T-helper 17 cell (primary cell): ENCODE measurements around the gene PTPRU. TPM values are rescaled to one million over a fixed set of nuclear protein-coding genes. Genes with fewer than 3 reads are reported as not detected.

ENCODE experiments used
- ATAC-seq: fragments of 150-1000 bp; cut with Tn5 transposase; 2 replicates; pipeline ENCODE4 v1.10.0; 2021; ENCODE audit warnings: mild to moderate bottlenecking, moderate library complexity
- DNase-seq, 3 donors: peaks; one replicate each; pipeline versions ENCODE4 v3.0.0 to v3.0.0-alpha.2; 2020 to 2021
- H3K9me3 ChIP-seq: one replicate; pipeline ENCODE4 v1.7.0; 2013; ENCODE audit warnings: low read length, mild to moderate bottlenecking; ENCODE audit not compliant: control insufficient read depth, poor library complexity, severe bottlenecking
- H3K27ac Mint-ChIP-seq: one replicate; pipeline ENCODE4 v1.8.0; 2022; ENCODE audit warnings: mild to moderate bottlenecking, moderate library complexity, mixed read lengths
- H3K27me3 Mint-ChIP-seq: one replicate; pipeline ENCODE4 v1.8.0; 2022; ENCODE audit warnings: mixed read lengths
- H3K36me3 Mint-ChIP-seq: one replicate; pipeline ENCODE4 v1.8.0; 2022; ENCODE audit warnings: low read depth, mixed read lengths
- H3K4me1 Mint-ChIP-seq: one replicate; pipeline ENCODE4 v1.8.0; 2022; ENCODE audit warnings: mild to moderate bottlenecking, mixed read lengths
- H3K4me3 Mint-ChIP-seq: one replicate; pipeline ENCODE4 v1.8.0; 2022; ENCODE audit warnings: mild to moderate bottlenecking, moderate library complexity, mixed read lengths
- total RNA-seq, 4 donors: library from RNA in 2 of 4; stranded (reverse) in 2 of 4; gene quantifications; one replicate each; pipeline ENCODE4 v1.2.3 and lab custom pipeline; 2022 to 2026

The PTPRU gene
- total RNA-seq, 2 donors from 2014 or later, result not detected

- H3K36me3 Mint-ChIP-seq, result no peaks in the 10 kb centered on the region
- ATAC-seq, result no peak
- peaks cover 17% of the 10 kb centered on the region for H3K27me3 Mint-ChIP-seq
- no peak for DNase-seq
- no peak overlapping the region for H3K4me3 Mint-ChIP-seq
- H3K4me1 Mint-ChIP-seq, result peaks cover 5% of the 10 kb centered on the region
- H3K9me3 ChIP-seq, result no peaks in the 10 kb centered on the region
- peak overlapping the region; percentile 21 for H3K27ac Mint-ChIP-seq
These were observed 81.0 kb downstream of the PTPRU start for GRCh38 chr1:29317063-29317915.

- DNase-seq (no peak), ATAC-seq (no peak)
- Mint-ChIP-seq H3K4me3 (no peak overlapping the region), H3K27me3 (peaks cover 24% of the 10 kb centered on the region), H3K27ac (no peak overlapping the region), H3K4me1 (peaks cover 8% of the 10 kb centered on the region), H3K36me3 (no peaks in the 10 kb centered on the region)
- H3K9me3 ChIP-seq, result no peaks in the 10 kb centered on the region
These were observed 81.7 kb downstream of the PTPRU start for GRCh38 chr1:29317916-29318530.

- no peaks in the 10 kb centered on the region for H3K9me3 ChIP-seq
- Mint-ChIP-seq H3K4me1 (peaks cover 7% of the 10 kb centered on the region), H3K4me3 (no peak overlapping the region), H3K27ac (no peak overlapping the region), H3K27me3 (peaks cover 24% of the 10 kb centered on the region), H3K36me3 (no peaks in the 10 kb centered on the region)
- ATAC-seq (no peak), DNase-seq (no peak)
These were observed 82.4 kb downstream of the PTPRU start for GRCh38 chr1:29318724-29319123.

- H3K4me1 Mint-ChIP-seq, result peaks cover 8% of the 10 kb centered on the region
- no peak for DNase-seq
- no peaks in the 10 kb centered on the region for H3K9me3 ChIP-seq
- no peak overlapping the region for H3K27ac Mint-ChIP-seq
- H3K27me3 Mint-ChIP-seq, result peaks cover 24% of the 10 kb centered on the region
- no peaks in the 10 kb centered on the region for H3K36me3 Mint-ChIP-seq
- no peak for ATAC-seq
- no peak overlapping the region for H3K4me3 Mint-ChIP-seq
These were observed 83.2 kb downstream of the PTPRU start for GRCh38 chr1:29319300-29320110.

GRCh38 chr1:29320156-29320940, 84.0 kb downstream of the PTPRU start:
- no peak for DNase-seq

GRCh38 chr1:29321176-29321575, 84.9 kb downstream of the PTPRU start:
- ATAC-seq, result no peak
- Mint-ChIP-seq H3K36me3 (no peaks in the 10 kb centered on the region), H3K4me1 (peaks cover 11% of the 10 kb centered on the region), H3K4me3 (no peak overlapping the region), H3K27ac (no peak overlapping the region), H3K27me3 (peaks cover 18% of the 10 kb centered on the region)
- H3K9me3 ChIP-seq, result no peaks in the 10 kb centered on the region
- no peak for DNase-seq

More at GRCh38 chr1:29320156-29320940, 84.0 kb downstream of the PTPRU start:
- Mint-ChIP-seq H3K27ac (no peak overlapping the region), H3K27me3 (peaks cover 20% of the 10 kb centered on the region), H3K36me3 (no peaks in the 10 kb centered on the region), H3K4me3 (no peak overlapping the region), H3K4me1 (peaks cover 11% of the 10 kb centered on the region)
- ATAC-seq, result no peak
- H3K9me3 ChIP-seq, result no peaks in the 10 kb centered on the region

GRCh38 chr1:29322147-29322694, 85.9 kb downstream of the PTPRU start:
- no peak overlapping the region for H3K27ac Mint-ChIP-seq
- H3K27me3 Mint-ChIP-seq, result peaks cover 18% of the 10 kb centered on the region
- no peak for DNase-seq
- peaks cover 11% of the 10 kb centered on the region for H3K4me1 Mint-ChIP-seq
- no peak for ATAC-seq
- H3K9me3 ChIP-seq, result no peaks in the 10 kb centered on the region
- no peaks in the 10 kb centered on the region for H3K36me3 Mint-ChIP-seq
- no peak overlapping the region for H3K4me3 Mint-ChIP-seq

- Mint-ChIP-seq H3K4me3 (no peak overlapping the region), H3K27ac (no peak overlapping the region), H3K36me3 (no peaks in the 10 kb centered on the region), H3K4me1 (peaks cover 11% of the 10 kb centered on the region), H3K27me3 (peaks cover 18% of the 10 kb centered on the region)
- ATAC-seq, result no peak
- no peaks in the 10 kb centered on the region for H3K9me3 ChIP-seq
- no peak for DNase-seq
These were observed 86.7 kb downstream of the PTPRU start for GRCh38 chr1:29322861-29323585.

- no peaks in the 10 kb centered on the region for H3K9me3 ChIP-seq
- DNase-seq (no peak), ATAC-seq (no peak)
- Mint-ChIP-seq H3K27ac (no peak overlapping the region), H3K27me3 (peaks cover 14% of the 10 kb centered on the region), H3K4me3 (no peak overlapping the region), H3K36me3 (no peaks in the 10 kb centered on the region), H3K4me1 (peaks cover 11% of the 10 kb centered on the region)
These were observed 87.3 kb downstream of the PTPRU start for GRCh38 chr1:29323636-29324035.

GRCh38 chr1:29324202-29324601, 87.9 kb downstream of the PTPRU start:
- Mint-ChIP-seq H3K4me1 (peaks cover 11% of the 10 kb centered on the region), H3K36me3 (no peaks in the 10 kb centered on the region), H3K27ac (no peak overlapping the region), H3K4me3 (no peak overlapping the region), H3K27me3 (peaks cover 14% of the 10 kb centered on the region)
- DNase-seq (no peak), ATAC-seq (no peak)
- no peaks in the 10 kb centered on the region for H3K9me3 ChIP-seq

GRCh38 chr1:29324771-29325351, 88.5 kb downstream of the PTPRU start:
- H3K36me3 Mint-ChIP-seq, result no peaks in the 10 kb centered on the region
- H3K9me3 ChIP-seq, result no peaks in the 10 kb centered on the region
- H3K4me1 Mint-ChIP-seq, result peaks cover 11% of the 10 kb centered on the region
- H3K27me3 Mint-ChIP-seq, result peaks cover 21% of the 10 kb centered on the region
- no peak overlapping the region for H3K4me3 Mint-ChIP-seq
- no peak overlapping the region for H3K27ac Mint-ChIP-seq
- DNase-seq (no peak), ATAC-seq (no peak)

- H3K4me3 Mint-ChIP-seq, result no peak overlapping the region
- no peak for DNase-seq
- H3K27ac Mint-ChIP-seq, result no peak overlapping the region
- H3K4me1 Mint-ChIP-seq, result peaks cover 11% of the 10 kb centered on the region
- peaks cover 25% of the 10 kb centered on the region for H3K27me3 Mint-ChIP-seq
- H3K9me3 ChIP-seq, result no peaks in the 10 kb centered on the region
- no peak for ATAC-seq
- no peaks in the 10 kb centered on the region for H3K36me3 Mint-ChIP-seq
These were observed 89.4 kb downstream of the PTPRU start for GRCh38 chr1:29325675-29326074.
